ENCODE measurements around the gene SKAP1.

DNA sequence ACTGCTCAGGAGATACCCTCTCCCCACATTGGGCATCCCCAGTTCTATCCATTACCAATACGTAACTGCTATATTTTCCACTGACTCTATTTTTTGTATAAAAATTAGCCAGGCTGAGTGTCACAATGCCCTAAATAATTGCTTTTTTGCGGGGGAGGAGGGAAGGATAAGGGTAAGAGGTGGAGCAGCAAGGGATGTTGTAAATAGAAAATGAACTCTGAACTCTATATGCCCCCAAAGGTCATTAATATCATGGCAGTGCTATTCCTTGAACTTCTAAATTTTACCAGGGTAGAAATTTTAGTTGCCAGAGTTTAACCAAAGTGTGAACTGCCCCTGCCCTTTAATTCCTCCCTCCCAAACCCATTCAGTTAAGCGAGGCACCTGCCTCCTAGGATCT is 118.7 kb downstream of the SKAP1 start:
- TF ChIP-seq CTCF (IDR thresholded peaks at IDR 0.05; ENCODE audit: insufficient read depth, low read length), result no peak
- TF ChIP-seq GABPA (IDR thresholded peaks at IDR 0.05; ENCODE audit: low read depth), result no peak
- TF ChIP-seq POLR2AphosphoS5 (IDR thresholded peaks at IDR 0.05; ENCODE audit: low read depth), result no peak

All from HL-60 (cell line).